GM12878 (cell line): ENCODE measurements around the gene HNRNPLL. TPM values are rescaled to one million over a fixed set of nuclear protein-coding genes. Genes with fewer than 3 reads are reported as not detected.

Experiments used
- ATAC-seq: fragments of 200-7000 bp; cut with Tn5 transposase; 3 replicates; pipeline ENCODE4 v1.9.1; 2020; ENCODE audit warnings: mild to moderate bottlenecking, moderate library complexity
- BruUV-seq: library from RNA; stranded (reverse); fragments of 400-500 nt; replicated peaks from 2 replicates; lab custom pipeline; 2021; lab: Mats Ljungman, UMichigan
- CTCF ChIA-PET: fragments of 300-600 bp; sonication (Branson Sonifier 250); formaldehyde crosslinking; extraction: SDS; loops from one replicate; lab custom pipeline; 2021; ENCODE audit warnings: inconsistent platforms; lab: Yijun Ruan, JAX
- POLR2A ChIA-PET: fragments of 350-600 bp; formaldehyde crosslinking; extraction: SDS; loops from one replicate; lab custom pipeline; 2021; ENCODE audit warnings: inconsistent platforms; lab: Charles Lee
- RAD21 ChIA-PET: fragments of 300-600 bp; sonication (Branson Sonifier 250); formaldehyde crosslinking; loops from one replicate; lab custom pipeline; 2023; ENCODE audit warnings: antibody characterized with exemption; ENCODE audit not compliant: unreplicated experiment; lab: Charles Lee
- SMC1A ChIA-PET: fragments of 300-600 bp; sonication (Branson Sonifier 250); formaldehyde crosslinking; loops from one replicate; lab custom pipeline; 2023; ENCODE audit not compliant: unreplicated experiment, uncharacterized antibody; lab: Charles Lee
- DNase-seq: peaks from one replicate; pipeline ENCODE4 v3.0.0-alpha.2; 2011; ENCODE audit warnings: low read depth, low spot score
- FAIRE-seq: peaks from 3 replicates; lab custom pipeline; 2011; peaks lifted over from hg19 to GRCh38; lab: Jason Lieb, UNC
- H2AFZ ChIP-seq: 2 replicates; pipeline ENCODE4 v1.6.0; 2011; ENCODE audit warnings: low read depth, low read length, control low read depth; ENCODE audit not compliant: control insufficient read depth
- H3K27ac ChIP-seq: 2 replicates; pipeline ENCODE4 v1.5.1; 2011; ENCODE audit warnings: control low read depth; ENCODE audit not compliant: control insufficient read depth, insufficient read depth
- H3K27me3 ChIP-seq, 2 experiments: replicated peaks in 1 of 2; 2 replicates each; pipeline versions ENCODE4 v1.6.0 to v1.6.1; 2011; ENCODE audit warnings: low read length in 1 of 2; ENCODE audit not compliant: control insufficient read depth in 2 of 2, insufficient read depth in 2 of 2
- H3K36me3 ChIP-seq, 2 experiments: 2 replicates each; pipeline ENCODE4 v1.5.1; 2011; ENCODE audit warnings: low read length in 1 of 2; ENCODE audit not compliant: control insufficient read depth in 2 of 2, insufficient read depth in 2 of 2
- H3K4me1 ChIP-seq: 2 replicates; pipeline ENCODE4 v1.6.1; 2011; ENCODE audit warnings: mild to moderate bottlenecking, low read length, moderate library complexity, mixed read lengths; ENCODE audit not compliant: control insufficient read depth, insufficient read depth
- H3K4me2 ChIP-seq: 2 replicates; pipeline ENCODE4 v1.6.0; 2011; ENCODE audit warnings: control low read depth; ENCODE audit not compliant: control insufficient read depth, insufficient read depth
- H3K4me3 ChIP-seq: fragments of 200-600 bp; sonication (generic); 2 replicates; pipeline ENCODE4 v1.5.1; 2016
- H3K79me2 ChIP-seq: 2 replicates; pipeline ENCODE4 v1.6.0; 2011; ENCODE audit warnings: low read length; ENCODE audit not compliant: control insufficient read depth, insufficient read depth
- H3K9ac ChIP-seq: 2 replicates; pipeline ENCODE4 v1.8.0; 2011; ENCODE audit warnings: low read length, control low read depth, mixed read lengths; ENCODE audit not compliant: control insufficient read depth, insufficient read depth
- H3K9me3 ChIP-seq: replicated peaks from 3 replicates; pipeline ENCODE4 v1.5.1; 2011; ENCODE audit warnings: mild to moderate bottlenecking, low read length; ENCODE audit not compliant: control insufficient read depth, insufficient read depth
- H4K20me1 ChIP-seq: 2 replicates; pipeline ENCODE4 v1.6.0; 2011; ENCODE audit not compliant: control insufficient read depth, insufficient read depth
- BRCA1 ChIP-seq: IDR thresholded peaks from 2 replicates; pipeline ENCODE4 v1.6.1; 2011; ENCODE audit warnings: low read depth, low read length, improper control_type of control experiment
- CHD1 ChIP-seq: IDR thresholded peaks from 2 replicates; pipeline ENCODE4 v1.6.1; 2012; ENCODE audit warnings: low read depth, low read length, improper control_type of control experiment
- FOS ChIP-seq: IDR thresholded peaks from 3 replicates; pipeline ENCODE4 v1.6.1; 2011; ENCODE audit warnings: borderline replicate concordance; ENCODE audit not compliant: insufficient read length; ENCODE audit errors: extremely low read depth
- FOXK2 ChIP-seq: fragments of 450-650 bp; IDR thresholded peaks from 2 replicates; pipeline ENCODE4 v1.6.1; 2017; ENCODE audit warnings: mild to moderate bottlenecking, moderate library complexity
- FOXM1 ChIP-seq: IDR thresholded peaks from 2 replicates; pipeline ENCODE4 v1.6.1; 2012; ENCODE audit warnings: low read depth, mild to moderate bottlenecking, inconsistent platforms, low read length, moderate library complexity
- POLR2AphosphoS2 ChIP-seq: IDR thresholded peaks from 2 replicates; pipeline ENCODE4 v1.6.1; 2011; ENCODE audit warnings: low read depth, mild to moderate bottlenecking, low read length, improper control_type of control experiment, moderate library complexity
- SIN3A ChIP-seq: IDR thresholded peaks from 2 replicates; pipeline ENCODE4 v1.6.1; 2012; ENCODE audit warnings: low read depth, low read length, improper control_type of control experiment
- SMAD5 ChIP-seq: IDR thresholded peaks from 2 replicates; pipeline ENCODE4 v1.6.1; 2016; ENCODE audit warnings: antibody characterized with exemption, low read depth
- SMARCA5 ChIP-seq: fragments of 450-650 bp; IDR thresholded peaks from 2 replicates; pipeline ENCODE4 v1.6.1; 2017; ENCODE audit warnings: mild to moderate bottlenecking
- ZBTB33 ChIP-seq: fragments of 450-650 bp; IDR thresholded peaks from 2 replicates; pipeline ENCODE4 v1.6.1; 2017; ENCODE audit warnings: mild to moderate bottlenecking
- ZNF217 ChIP-seq: fragments of 450-650 bp; IDR thresholded peaks from 2 replicates; pipeline ENCODE4 v1.6.1; 2017; ENCODE audit warnings: antibody characterized with exemption, mild to moderate bottlenecking
- ZNF687 ChIP-seq: fragments of 450-650 bp; IDR thresholded peaks from 2 replicates; pipeline ENCODE4 v1.6.1; 2017; ENCODE audit warnings: mild to moderate bottlenecking, moderate library complexity
- WGBS: methylation state at CpG from one replicate; pipeline ENCODE4 v1.1.6; 2016; ENCODE audit warnings: low lambda C conversion rate; ENCODE audit not compliant: insufficient replicate concordance, insufficient coverage; ENCODE audit errors: missing lambda C conversion rate; 5-methylcytosine and 5-hydroxymethylcytosine counted together
- in situ Hi-C: fragments of 300-500 bp; cut with MboI; formaldehyde crosslinking; loops from 9 replicates; pipeline ENCODE4 v1.14.3; 2018; ENCODE audit warnings: mixed read lengths
- intact Hi-C: fragments of 100-400 bp; cut with micrococcal nuclease; formaldehyde crosslinking; loops from one replicate; pipeline ENCODE4 v1.14.2; 2022; ENCODE audit not compliant: unreplicated experiment
- polyA plus RNA-seq, 11 experiments: library from polyadenylated mRNA; depleted of rRNA in 4 of 11; unstranded in 6 of 11; stranded (reverse) in 5 of 11; fragments of >200 nt; fragmentation: Nextera tagmentation in 4 of 11; fragmentation: Illumina TruSeq in 1 of 11; extraction: Ambion mirVana in 4 of 11; extraction: Trizol in 1 of 11; gene quantifications; 1 replicate in 1 of 11; 2 replicates in 10 of 11; pipeline versions ENCODE4 v1.2.1 to v1.2.3, GENCODE V29; 2011 to 2016; ENCODE audit warnings: inconsistent platforms in 2 of 11, missing spikeins in 2 of 11, low read depth in 1 of 11
- total RNA-seq, 4 experiments: library from RNA; depleted of rRNA in 3 of 4; stranded (reverse); fragments of >200 nt in 3 of 4; fragmentation: Illumina TruSeq in 1 of 4; extraction: Trizol in 1 of 4; gene quantifications; 2 replicates each; pipeline versions ENCODE4 v1.2.1 to v1.2.3, GENCODE V29; 2013 to 2021
- TF ChIP-seq, protein P1 (sequence below): IDR thresholded peaks from 2 replicates; pipeline ENCODE4 v1.6.1; 2011; ENCODE audit warnings: low read depth, mild to moderate bottlenecking, low read length, moderate library complexity, borderline replicate concordance; ENCODE audit errors: extremely low read depth
- TF ChIP-seq, protein P2 (sequence below): fragments of 450-650 bp; IDR thresholded peaks from 2 replicates; pipeline ENCODE4 v1.6.1; 2016; ENCODE audit warnings: mild to moderate bottlenecking, moderate library complexity, borderline replicate concordance

Gene HNRNPLL
- total and polyA plus RNA-seq, 10 of the 15 experiments (the other 5 are each of a cell fraction or from before 2014, with no cell fraction given), result 0.98 to 27.1 (median 2.9) TPM

DNA sequence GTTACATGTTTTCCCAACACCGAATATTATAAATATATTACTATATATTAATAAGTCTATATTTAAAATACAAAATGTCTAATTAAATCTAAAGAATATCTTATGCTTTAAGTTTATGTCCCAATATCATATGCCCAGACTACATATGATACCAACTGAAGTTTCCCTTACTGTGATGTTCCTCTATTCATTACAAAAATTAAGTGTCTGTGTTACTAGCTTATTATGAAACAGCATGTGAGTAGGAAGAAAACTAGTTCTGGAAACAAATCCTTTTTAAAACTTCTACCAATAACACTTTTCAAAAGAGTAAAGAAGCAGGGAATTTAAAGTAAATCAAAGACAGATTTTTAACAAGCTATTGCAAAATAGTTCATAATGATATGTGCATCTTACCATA is 17.8 kb downstream of the HNRNPLL start:
- Histone ChIP-seq H3K36me3 (no peaks in the 10 kb centered on the region), H2AFZ (no peak overlapping the region), H3K4me2 (no peak overlapping the region), H3K4me3 (no peak overlapping the region), H3K27ac (no peak overlapping the region), H3K9me3 (no peaks in the 10 kb centered on the region; the same call in 2 of the 3 replicates), H3K9ac (no peak overlapping the region), H4K20me1 (no peaks in the 10 kb centered on the region), H3K79me2 (no peaks in the 10 kb centered on the region), H3K4me1 (no peaks in the 10 kb centered on the region), H3K27me3 (no peaks in the 10 kb centered on the region)
- SMC1A ChIA-PET, result interaction anchor here (0.7 to 11.9 kb wide), 5 partner anchors 10 to 137 kb away, joined by 4 to 201 read pairs (median 4); no protein-coding TSS in a partner anchor
- no peak for FAIRE-seq
- in situ Hi-C loops, result loop anchor here (5.0 kb wide), 1 partner anchor 147 kb away; no protein-coding TSS in a partner anchor
- DNase-seq, result no peak
- BruUV-seq, result no TSS peak
- no peak for ATAC-seq
- intact Hi-C loops, result no loop called here
- POLR2A ChIA-PET, result interaction anchor here (1.7 kb wide), 1 partner anchor 140 kb away, joined by 3 read pairs; no protein-coding TSS in a partner anchor
- 42% methylated on average over 1 of the region's 1 CpG for WGBS
- CTCF ChIA-PET, result interaction anchor here (1.0 to 15.3 kb wide), 6 partner anchors 9 to 158 kb away, joined by 3 to 370 read pairs (median 110); partner anchors contain the start of gene HNRNPLL
- RAD21 ChIA-PET, result interaction anchor here (4.2 to 9.1 kb wide), 3 partner anchors 15 to 158 kb away, joined by 47 to 134 read pairs (median 130); partner anchors contain the start of gene HNRNPLL
- TF ChIP-seq ZNF687 (no peak), FOXK2 (no peak), SMARCA5 (no peak), FOS (no peak), BRCA1 (no peak), CHD1 (no peak), ZBTB33 (no peak), SMAD5 (no peak), POLR2AphosphoS2 (no peak), FOXM1 (no peak), ZNF217 (no peak), SIN3A (no peak)
- TF ChIP-seq, protein P1, sequence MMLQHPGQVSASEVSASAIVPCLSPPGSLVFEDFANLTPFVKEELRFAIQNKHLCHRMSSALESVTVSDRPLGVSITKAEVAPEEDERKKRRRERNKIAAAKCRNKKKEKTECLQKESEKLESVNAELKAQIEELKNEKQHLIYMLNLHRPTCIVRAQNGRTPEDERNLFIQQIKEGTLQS, result no peak
- TF ChIP-seq, protein P2, sequence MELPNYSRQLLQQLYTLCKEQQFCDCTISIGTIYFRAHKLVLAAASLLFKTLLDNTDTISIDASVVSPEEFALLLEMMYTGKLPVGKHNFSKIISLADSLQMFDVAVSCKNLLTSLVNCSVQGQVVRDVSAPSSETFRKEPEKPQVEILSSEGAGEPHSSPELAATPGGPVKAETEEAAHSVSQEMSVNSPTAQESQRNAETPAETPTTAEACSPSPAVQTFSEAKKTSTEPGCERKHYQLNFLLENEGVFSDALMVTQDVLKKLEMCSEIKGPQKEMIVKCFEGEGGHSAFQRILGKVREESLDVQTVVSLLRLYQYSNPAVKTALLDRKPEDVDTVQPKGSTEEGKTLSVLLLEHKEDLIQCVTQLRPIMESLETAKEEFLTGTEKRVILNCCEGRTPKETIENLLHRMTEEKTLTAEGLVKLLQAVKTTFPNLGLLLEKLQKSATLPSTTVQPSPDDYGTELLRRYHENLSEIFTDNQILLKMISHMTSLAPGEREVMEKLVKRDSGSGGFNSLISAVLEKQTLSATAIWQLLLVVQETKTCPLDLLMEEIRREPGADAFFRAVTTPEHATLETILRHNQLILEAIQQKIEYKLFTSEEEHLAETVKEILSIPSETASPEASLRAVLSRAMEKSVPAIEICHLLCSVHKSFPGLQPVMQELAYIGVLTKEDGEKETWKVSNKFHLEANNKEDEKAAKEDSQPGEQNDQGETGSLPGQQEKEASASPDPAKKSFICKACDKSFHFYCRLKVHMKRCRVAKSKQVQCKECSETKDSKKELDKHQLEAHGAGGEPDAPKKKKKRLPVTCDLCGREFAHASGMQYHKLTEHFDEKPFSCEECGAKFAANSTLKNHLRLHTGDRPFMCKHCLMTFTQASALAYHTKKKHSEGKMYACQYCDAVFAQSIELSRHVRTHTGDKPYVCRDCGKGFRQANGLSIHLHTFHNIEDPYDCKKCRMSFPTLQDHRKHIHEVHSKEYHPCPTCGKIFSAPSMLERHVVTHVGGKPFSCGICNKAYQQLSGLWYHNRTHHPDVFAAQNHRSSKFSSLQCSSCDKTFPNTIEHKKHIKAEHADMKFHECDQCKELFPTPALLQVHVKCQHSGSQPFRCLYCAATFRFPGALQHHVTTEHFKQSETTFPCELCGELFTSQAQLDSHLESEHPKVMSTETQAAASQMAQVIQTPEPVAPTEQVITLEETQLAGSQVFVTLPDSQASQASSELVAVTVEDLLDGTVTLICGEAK, result no peak
